ENCODE measurements around the gene ZNF672.
A peak's percentile ranks its signal among the peaks of the same experiment; 100 is the strongest.
"Not testable (repeated sequence)": the region's sequence is repeated elsewhere in the genome, so short reads cannot be mapped to it uniquely, and the experiment has no call there.

Gene ZNF672

DNA sequence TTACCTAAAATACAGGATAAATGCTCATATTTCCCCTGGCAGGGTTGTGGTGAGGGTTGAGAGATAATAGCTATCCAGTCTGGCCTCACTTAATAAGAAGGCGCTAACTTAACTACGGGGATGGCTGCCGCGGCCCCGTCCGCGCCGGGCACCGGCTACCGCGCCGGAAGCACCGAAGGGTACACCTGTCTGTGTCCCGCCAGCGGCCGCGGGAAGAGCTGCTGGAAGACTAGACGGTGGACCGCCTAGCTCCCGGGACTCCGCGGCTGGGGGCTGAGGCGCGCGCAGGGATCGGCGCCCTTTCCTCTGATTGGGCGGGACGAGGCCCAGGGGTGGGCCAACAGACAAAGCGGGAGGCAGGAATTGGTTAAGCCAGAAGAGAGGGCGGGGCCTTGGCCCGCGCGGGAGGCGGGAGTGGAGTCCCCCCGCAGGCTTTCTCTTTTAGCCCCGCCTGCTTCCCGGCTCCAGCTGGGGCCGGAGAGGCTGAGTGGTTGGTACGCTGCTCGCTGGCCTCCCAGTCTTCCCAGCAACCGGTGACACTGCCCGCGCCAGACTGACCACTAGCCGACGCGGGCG is at the start of gene ZNF672:
ZNF672 (plus strand) TSS at position 444 of the 576 bp plus-strand sequence. CDS start 9,051 bp downstream, outside the sequence.
- DNase-seq (ENCODE audit: insufficient read length, low spot score) (peak; percentile 94), FAIRE-seq (no peak)

GRCh38 chr1:248788327-248788726 is 49.7 kb upstream of the ZNF672 start:
- FAIRE-seq = no peak
- no peak for DNase-seq (ENCODE audit: insufficient read length, low spot score)

DNA sequence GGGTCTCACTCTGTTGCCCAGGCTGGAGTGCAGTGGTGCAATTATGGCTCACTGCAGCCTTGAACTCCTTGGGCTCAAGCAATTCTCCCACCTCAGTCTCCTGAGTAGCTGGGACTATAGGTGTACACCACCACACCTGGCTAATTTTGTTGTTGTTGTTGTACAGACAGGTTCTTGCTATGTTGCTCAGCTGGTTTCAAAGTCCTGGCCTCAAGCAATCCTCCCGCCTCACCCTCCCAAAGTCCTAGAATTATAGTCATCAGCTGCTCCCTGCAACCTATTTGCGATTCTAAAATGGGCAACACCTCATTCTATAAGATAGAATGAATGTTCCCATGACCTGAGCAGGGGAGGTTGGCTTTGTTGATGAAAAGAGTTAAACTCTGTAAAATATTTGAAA is 48.7 kb upstream of the ZNF672 start:
- not testable (repeated sequence) for FAIRE-seq

DNA sequence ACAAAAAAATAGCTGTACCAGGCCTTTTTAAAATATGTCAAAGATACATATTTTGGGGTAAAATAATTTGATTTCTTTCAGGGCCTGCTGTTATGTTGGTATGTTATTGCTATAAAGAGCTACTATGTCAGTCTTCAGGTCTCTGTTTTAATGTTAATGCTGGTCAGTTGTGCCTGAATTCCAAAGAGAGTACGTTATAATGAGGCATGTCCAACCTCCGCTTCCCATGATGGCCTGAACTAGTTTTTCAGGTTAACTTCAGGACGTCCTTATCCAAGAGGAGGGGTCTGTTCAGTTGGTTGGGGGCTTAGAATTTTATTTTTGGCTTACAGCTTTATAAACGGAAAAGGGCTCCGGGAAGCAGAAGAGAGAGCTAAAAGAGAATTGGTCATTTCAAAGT is 47.6 kb upstream of the ZNF672 start:
- FAIRE-seq = no peak

More for the DNA sequence above, 48.7 kb upstream of the ZNF672 start:
- DNase-seq (ENCODE audit: insufficient read length, low spot score) = not testable (repeated sequence)

DNA sequence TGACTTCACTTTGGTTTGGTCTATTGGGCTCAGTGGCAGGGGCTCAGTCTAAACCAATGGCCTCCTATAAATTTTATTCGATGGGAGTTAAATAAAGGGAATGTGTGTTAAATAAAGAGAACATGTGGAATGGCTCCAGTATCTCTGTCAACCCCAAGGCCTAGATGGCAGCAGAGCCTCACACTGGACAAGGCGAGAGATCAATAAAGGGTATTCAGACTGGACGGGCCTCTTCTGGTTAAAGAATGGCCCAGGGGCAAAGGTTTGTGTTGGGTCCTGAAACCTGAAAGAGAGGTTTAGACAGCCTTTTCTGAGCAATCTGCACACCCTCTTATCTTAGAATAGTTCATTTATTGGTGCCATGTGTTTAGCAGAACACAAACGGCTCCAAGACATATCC is 47.0 kb upstream of the ZNF672 start:
- no peak for FAIRE-seq
- DNase-seq (ENCODE audit: insufficient read length, low spot score) = no peak

More for the DNA sequence above, 47.6 kb upstream of the ZNF672 start:
- no peak for DNase-seq (ENCODE audit: insufficient read length, low spot score)

DNA sequence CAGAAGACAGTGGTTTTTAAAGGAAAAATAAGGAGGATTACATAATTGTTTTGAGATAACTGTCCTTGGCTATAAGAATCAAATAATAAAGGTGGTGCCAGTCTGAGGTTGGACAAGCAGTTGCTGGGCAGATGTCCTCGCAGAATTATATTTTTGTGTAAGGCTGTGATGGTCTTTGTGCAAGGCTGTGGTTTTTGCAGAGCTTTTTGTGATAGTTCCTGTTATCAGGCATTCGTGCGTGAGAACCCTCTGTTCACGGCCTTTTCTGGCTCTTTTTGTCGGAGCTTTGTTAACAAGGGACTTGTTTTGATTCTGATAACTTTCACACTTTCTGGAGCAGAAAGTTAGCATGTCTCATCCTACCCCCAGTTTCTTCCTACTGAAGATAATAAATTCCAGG is 45.7 kb upstream of the ZNF672 start:
- FAIRE-seq = no peak
- DNase-seq (ENCODE audit: insufficient read length, low spot score) = no peak

DNA sequence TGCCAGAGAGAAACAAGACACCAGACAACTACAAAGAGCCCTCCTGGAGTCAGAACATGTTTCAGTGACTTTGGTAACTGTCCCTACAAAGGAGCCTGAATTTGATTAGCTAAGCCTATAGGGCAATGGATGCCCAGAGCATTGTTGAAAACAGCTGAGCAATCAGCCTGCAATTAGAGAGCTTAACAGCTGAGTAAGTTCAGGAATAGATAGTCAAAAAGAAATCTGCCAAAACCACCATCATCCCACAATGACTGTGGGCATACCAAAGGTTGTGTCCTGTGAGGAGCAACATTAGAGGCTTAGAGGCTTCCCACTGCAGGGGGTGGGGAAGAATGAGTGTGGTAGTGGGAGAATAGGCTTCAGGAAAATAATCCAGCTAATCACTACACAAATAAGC is 44.4 kb upstream of the ZNF672 start:
- FAIRE-seq = no peak

GRCh38 chr1:248794663-248795062 is 43.4 kb upstream of the ZNF672 start:
- not testable (repeated sequence) for DNase-seq (ENCODE audit: insufficient read length, low spot score); FAIRE-seq

More for the DNA sequence above, 44.4 kb upstream of the ZNF672 start:
- no peak for DNase-seq (ENCODE audit: insufficient read length, low spot score)

DNA sequence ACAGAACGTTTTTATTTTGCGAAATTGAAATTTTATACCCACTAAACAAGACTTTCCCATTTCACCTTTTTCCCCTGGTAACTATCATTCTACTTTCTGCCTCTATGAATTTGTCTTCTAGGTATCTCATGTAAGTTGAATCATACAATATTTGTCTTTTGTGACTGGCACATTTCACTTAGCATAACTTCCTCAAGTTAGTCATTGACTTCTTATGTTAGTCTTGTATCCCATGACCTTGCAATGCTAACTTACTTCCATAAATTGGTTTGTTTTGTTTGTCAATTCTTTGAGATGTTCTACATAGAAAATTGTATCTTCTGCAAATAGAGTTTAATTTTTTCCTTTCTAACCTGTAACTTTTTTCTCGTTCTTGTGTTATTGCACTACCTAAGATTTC is 39.2 kb upstream of the ZNF672 start:
- DNase-seq (ENCODE audit: insufficient read length, low spot score) (no peak), FAIRE-seq (no peak)

GRCh38 chr1:248800459-248800858 is 37.6 kb upstream of the ZNF672 start:
- FAIRE-seq (no peak), DNase-seq (ENCODE audit: insufficient read length, low spot score) (no peak)

- FAIRE-seq (no peak), DNase-seq (ENCODE audit: insufficient read length, low spot score) (no peak)
Measured at GRCh38 chr1:248802454-248802853, 35.6 kb upstream of the ZNF672 start.

DNA sequence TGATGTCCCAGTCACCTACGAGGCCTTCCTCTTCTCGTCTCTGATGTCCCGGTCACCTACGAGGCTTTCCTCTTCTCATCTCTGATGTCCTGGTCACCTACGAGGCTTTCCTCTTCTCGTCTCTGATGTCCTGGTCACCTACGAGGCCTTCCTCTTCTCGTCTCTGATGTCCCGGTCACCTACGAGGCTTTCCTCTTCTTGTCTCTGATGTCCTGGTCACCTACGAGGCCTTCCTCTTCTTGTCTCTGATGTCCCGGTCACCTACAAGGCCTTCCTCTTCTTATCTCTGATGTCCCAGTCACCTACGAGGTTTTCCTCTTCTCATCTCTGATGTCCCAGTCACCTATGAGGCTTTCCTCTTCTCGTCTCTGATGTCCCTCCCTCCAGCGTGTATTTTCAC is 34.5 kb upstream of the ZNF672 start:
- DNase-seq (ENCODE audit: insufficient read length, low spot score); FAIRE-seq: not testable (repeated sequence)

GRCh38 chr1:248804771-248805681 is 33.0 kb upstream of the ZNF672 start:
- no peak for FAIRE-seq

GRCh38 chr1:248805876-248806275 is 32.1 kb upstream of the ZNF672 start:
- no peak for DNase-seq (ENCODE audit: insufficient read length, low spot score)
- no peak for FAIRE-seq

More at GRCh38 chr1:248804771-248805681, 33.0 kb upstream of the ZNF672 start:
- no peak for DNase-seq (ENCODE audit: insufficient read length, low spot score)

DNA sequence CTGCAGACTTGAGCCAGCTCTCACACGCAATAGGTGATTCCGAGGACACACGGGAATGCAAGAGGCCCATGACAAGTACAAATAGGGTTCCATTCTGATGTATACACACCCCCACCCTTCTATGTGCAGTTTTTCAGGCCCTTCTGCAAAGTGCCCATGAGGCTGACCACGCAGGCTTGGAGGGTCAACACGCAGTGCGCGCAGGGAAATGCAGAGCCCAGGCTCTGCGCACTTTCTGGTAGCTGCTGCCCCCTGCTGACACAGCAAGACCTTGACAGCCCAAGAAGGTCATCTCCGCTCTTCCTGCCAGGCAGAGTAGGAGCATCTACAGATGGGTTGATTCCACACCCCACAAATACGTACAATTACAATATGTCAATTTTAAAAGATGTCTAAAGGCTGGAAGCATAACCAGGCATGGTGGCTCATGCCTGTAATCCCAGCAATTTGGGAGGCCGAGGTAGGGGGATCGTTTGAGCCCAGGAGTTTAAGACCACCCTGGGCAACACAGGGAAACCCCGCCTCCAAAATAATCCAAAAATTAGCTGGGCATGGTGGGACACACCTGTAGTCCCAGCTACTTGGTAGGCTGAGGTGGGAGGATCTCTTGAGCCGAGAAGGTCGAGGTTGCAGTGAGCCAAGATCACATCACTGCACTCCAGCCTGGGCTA is 30.8 kb upstream of the ZNF672 start:
- DNase-seq (ENCODE audit: insufficient read length, low spot score) = no peak
- FAIRE-seq = no peak

DNA sequence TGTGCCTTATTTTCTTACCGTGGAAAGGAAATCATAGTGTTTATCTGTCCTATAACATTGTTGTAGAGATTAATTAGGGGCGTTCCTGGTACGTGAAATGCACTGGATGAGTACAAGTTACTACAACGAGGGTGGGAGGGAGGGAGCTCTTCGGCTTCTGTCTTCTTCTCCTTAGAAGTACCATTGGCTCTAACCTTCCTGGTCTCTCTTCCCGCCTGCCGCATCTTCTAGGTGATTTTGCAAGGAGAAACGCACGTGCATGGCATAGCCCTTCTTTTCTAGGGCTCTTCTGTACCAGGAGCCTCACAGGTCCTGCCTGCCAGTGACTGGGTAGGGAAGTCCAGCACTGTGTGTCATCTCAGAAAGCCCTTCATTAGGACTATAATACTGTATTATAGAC is 29.1 kb upstream of the ZNF672 start:
- FAIRE-seq (no peak), DNase-seq (ENCODE audit: insufficient read length, low spot score) (no peak)

DNA sequence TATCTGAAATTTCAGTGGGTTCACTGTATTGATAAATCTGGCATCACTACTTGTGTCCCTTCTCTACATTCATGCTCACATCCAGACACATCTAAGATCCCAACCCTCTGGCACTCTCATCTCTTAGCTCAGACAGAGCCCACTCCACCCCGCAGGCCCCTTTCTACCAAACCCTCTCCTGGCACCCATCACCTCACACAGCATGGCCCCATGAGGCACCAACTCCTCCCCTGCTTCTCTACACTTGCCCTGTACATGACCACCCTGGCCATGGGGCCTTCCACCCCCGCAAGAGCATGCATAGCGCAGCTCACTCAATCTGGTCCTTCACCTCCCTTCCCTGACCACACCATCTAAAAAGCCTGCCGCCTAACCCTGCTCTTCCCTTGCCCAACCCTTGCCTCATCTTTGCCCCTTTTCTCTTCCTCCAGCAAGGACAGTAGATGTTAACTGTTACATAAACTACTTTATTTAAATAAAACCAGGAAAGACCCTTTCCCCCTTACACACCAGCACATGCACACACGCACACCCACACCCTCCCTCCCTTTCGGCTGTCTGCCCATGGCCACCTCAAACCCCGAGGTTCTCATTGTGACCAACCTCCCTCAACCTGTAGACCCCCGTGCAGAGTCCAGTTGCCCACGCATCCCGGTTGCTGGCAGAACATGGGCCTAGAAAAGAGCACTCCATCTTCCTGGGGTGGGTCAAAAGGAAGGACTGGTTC is 27.9 kb upstream of the ZNF672 start:
- DNase-seq (ENCODE audit: insufficient read length, low spot score) = no peak
- no peak for FAIRE-seq

GRCh38 chr1:248810727-248811513 is 27.1 kb upstream of the ZNF672 start:
- no peak for DNase-seq (ENCODE audit: insufficient read length, low spot score)
- no peak for FAIRE-seq

DNA sequence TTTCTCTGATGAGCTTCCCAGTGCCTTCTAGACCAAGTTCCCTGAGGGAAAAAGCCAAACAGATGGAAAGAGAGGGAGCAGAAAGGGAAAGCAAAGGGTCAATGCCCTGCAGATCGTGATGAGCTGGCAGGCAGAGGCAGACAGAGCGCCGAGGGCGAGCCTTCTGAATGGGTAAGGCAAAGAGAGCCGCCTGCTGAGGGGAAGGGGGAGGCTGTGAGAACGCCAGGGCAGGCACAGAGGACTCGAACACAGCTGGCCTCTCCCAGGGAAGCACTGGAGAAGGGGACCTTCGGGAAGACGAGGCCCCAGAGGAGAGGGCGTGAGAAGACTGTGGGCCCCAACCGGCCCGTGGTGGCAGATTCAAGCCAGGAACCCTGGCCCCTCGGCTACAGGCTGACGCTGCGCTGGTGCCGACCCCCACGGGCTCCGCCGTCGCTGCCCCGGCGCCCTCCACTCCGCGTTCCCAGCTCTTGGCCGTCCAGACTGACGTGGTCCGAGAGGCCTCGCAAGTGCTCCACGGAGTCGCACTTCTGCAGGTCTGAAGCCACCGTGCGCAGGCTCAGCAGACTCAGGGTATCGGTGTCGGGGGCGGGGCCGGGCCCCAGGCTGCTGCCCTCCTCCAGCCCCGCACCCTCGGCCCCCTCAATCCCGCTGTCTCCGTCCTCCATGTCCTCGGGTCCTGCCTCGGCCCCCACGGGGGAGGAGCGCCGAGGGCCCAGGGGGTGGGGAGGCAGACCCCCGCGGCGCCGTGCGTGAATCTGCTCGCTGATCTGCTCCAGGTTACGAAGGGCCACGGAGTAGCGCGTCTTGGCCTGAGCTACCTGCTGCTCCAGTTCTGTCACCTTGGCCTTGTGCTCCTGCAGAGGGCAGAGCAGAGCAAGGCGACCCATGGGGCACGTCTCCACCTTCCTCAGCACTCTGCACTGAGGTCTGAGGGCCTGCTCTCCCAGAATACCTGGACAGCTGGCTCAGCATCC is 26.2 kb upstream of the ZNF672 start:
- DNase-seq (ENCODE audit: insufficient read length, low spot score) = no peak
- FAIRE-seq = peak; percentile 40

All from HTR-8/SVneo (cell line).